ENCODE results near the gene RHEBL1. TPM values are rescaled to one million over a fixed set of nuclear protein-coding genes. Genes with fewer than 3 reads are reported as not detected.

Gene RHEBL1
- total RNA-seq, 5 donors from 2014 or later (not counting 1 experiment from before 2014, with no cell fraction given): 2.3 to 5.3 (median 2.5) TPM

DNA sequence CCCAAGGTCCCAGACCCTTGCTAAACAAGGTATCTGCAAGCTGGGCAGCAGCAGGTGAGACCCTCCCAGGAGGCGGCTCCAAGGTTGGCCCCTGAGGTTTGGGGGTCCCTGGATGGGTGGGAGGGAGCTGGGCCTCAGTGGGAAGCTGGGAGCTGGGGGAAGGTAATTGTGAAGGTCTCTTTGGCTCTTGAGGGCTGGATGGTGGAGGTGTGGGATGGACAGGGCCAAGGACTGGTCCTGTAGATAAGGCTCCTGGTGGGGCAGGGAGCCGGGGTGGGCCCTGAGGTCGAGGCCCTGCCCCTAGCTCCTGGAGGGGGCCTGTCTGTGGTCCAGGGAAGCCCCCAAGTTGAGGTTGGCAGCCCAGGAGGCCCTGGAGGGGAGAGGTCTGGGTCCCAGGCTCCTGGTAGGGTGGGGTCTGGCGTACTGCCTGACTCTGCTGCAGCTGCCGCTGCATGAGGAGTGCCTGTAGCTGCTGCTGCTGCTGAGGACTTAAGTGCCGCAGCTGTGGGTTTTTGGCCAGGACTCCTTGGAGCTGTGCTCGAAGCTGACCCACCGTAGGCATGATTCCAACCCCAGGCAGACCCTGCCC lies 38.1 kb downstream of the RHEBL1 start:
- Histone ChIP-seq H3K36me3 (ENCODE audit: control insufficient read depth in 2 of 2, extremely low read depth in 1 of 2, insufficient read depth in 1 of 2, low read length in 1 of 2) (peaks cover 11 to 73% of the 10 kb centered on the region in 2 donors), H3K4me1 (ENCODE audit: control insufficient read depth in 1 of 2, extremely low read depth in 1 of 2, insufficient read depth in 2 of 2, low read length in 2 of 2) (peaks cover 0 to 4% of the 10 kb centered on the region in 2 experiments), H3K27ac (ENCODE audit: low read length) (no peak overlapping the region), H3K4me3 (ENCODE audit: control insufficient read depth in 1 of 2, extremely low read depth in 1 of 2, low read length in 1 of 2) (no peak overlapping the region), H3K27me3 (replicated peaks in 1 of 2; ENCODE audit: control insufficient read depth in 2 of 2, extremely low read depth in 1 of 2, insufficient read depth in 2 of 2, low read length in 1 of 2) (no peaks in the 10 kb centered on the region), H3K9me3 (no peaks in the 10 kb centered on the region)
- peaks cover 36% of the 10 kb centered on the region for H3K36me3 Mint-ChIP-seq
- H3K4me3 Mint-ChIP-seq: no peak overlapping the region
- no peak for DNase-seq
- ATAC-seq (replicated peaks in 1 of 4): peak in 1 of 4 experiments; percentile 4
- POLR2A ChIA-PET: no interaction called here
- peaks cover 0 to 2% (median 0%) of the 10 kb centered on the region in 3 donors for H3K4me1 Mint-ChIP-seq
- H3K27me3 Mint-ChIP-seq: no peaks in the 10 kb centered on the region
- H3K27ac Mint-ChIP-seq: no peak overlapping the region
- H3K9me3 Mint-ChIP-seq: no peaks in the 10 kb centered on the region
- WGBS (ENCODE audit: insufficient coverage): 94% methylated on average over 8 of the region's 8 CpGs
- CTCF ChIA-PET: no interaction called here

- ATAC-seq (replicated peaks in 1 of 4): no peak
- no peak for DNase-seq
- Mint-ChIP-seq H3K27ac (peak overlapping the region in 1 of 2 donors; percentile 22), H3K4me3 (no peak overlapping the region), H3K4me1 (no peaks in the 10 kb centered on the region), H3K36me3 (peaks cover 38% of the 10 kb centered on the region), H3K27me3 (no peaks in the 10 kb centered on the region), H3K9me3 (no peaks in the 10 kb centered on the region)
- no peak overlapping the region for H3K4me3 ChIP-seq (ENCODE audit: control insufficient read depth in 1 of 2, extremely low read depth in 1 of 2, low read length in 1 of 2)
- no peaks in the 10 kb centered on the region for H3K27me3 ChIP-seq (replicated peaks in 1 of 2; ENCODE audit: control insufficient read depth in 2 of 2, extremely low read depth in 1 of 2, insufficient read depth in 2 of 2, low read length in 1 of 2)
- H3K9me3 ChIP-seq: no peaks in the 10 kb centered on the region
- ChIA-PET POLR2A (no interaction called here), CTCF (no interaction called here)
- WGBS (ENCODE audit: insufficient coverage): 94% methylated on average over 19 of the region's 19 CpGs
- peaks cover 13 to 77% of the 10 kb centered on the region in 2 donors for H3K36me3 ChIP-seq (ENCODE audit: control insufficient read depth in 2 of 2, extremely low read depth in 1 of 2, insufficient read depth in 1 of 2, low read length in 1 of 2)
- H3K4me1 ChIP-seq (ENCODE audit: control insufficient read depth in 1 of 2, extremely low read depth in 1 of 2, insufficient read depth in 2 of 2, low read length in 2 of 2): peaks cover 0 to 4% of the 10 kb centered on the region in 2 experiments
- H3K27ac ChIP-seq (ENCODE audit: low read length): no peak overlapping the region
Observed at GRCh38 chr12:49030714-49031572, 38.8 kb downstream of the RHEBL1 start.

DNA sequence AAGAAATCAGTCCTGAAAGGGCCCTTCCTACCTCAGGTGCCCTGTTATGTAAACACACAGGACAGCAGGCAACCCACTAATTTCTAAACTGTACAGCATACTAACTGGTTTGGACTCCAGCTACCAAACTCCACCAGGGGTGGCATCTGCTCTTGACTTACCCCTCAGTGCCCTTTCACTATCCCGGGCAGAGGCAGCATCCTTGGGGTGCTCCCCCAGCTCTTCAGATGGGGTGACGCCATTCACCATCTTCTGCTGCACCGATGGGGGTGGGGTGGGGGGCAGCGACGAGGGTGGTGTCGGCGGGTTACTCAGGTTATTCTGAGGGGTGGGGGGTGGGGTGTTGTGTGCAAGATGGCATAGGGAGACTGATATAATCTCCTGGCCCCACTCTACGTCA lies 39.7 kb downstream of the RHEBL1 start:
- H3K4me3 ChIP-seq (ENCODE audit: control insufficient read depth in 1 of 2, extremely low read depth in 1 of 2, low read length in 1 of 2): no peak overlapping the region
- no peaks in the 10 kb centered on the region for H3K9me3 Mint-ChIP-seq
- H3K9me3 ChIP-seq: no peaks in the 10 kb centered on the region
- no peaks in the 10 kb centered on the region for H3K27me3 ChIP-seq (replicated peaks in 1 of 2; ENCODE audit: control insufficient read depth in 2 of 2, extremely low read depth in 1 of 2, insufficient read depth in 2 of 2, low read length in 1 of 2)
- H3K27ac Mint-ChIP-seq: peak overlapping the region; percentile 22 to 52
- WGBS (ENCODE audit: insufficient coverage): no CpG with 5 or more reads among the region's 8 CpGs
- peaks cover 40% of the 10 kb centered on the region for H3K36me3 Mint-ChIP-seq
- H3K27me3 Mint-ChIP-seq: no peaks in the 10 kb centered on the region
- ChIA-PET CTCF (interaction anchor here (0.5 to 0.8 kb wide), 4 partner anchors 25 to 329 kb away, joined by 3 to 5 read pairs (median 4); no protein-coding TSS in a partner anchor), POLR2A (no interaction called here)
- no peak overlapping the region for H3K4me3 Mint-ChIP-seq
- DNase-seq (no peak), ATAC-seq (replicated peaks in 1 of 4) (no peak)
- H3K4me1 ChIP-seq (ENCODE audit: control insufficient read depth in 1 of 2, extremely low read depth in 1 of 2, insufficient read depth in 2 of 2, low read length in 2 of 2): peaks cover 0 to 4% of the 10 kb centered on the region in 2 experiments
- no peak overlapping the region for H3K27ac ChIP-seq (ENCODE audit: low read length)
- no peaks in the 10 kb centered on the region for H3K4me1 Mint-ChIP-seq
- peaks cover 18 to 84% of the 10 kb centered on the region in 2 donors for H3K36me3 ChIP-seq (ENCODE audit: control insufficient read depth in 2 of 2, extremely low read depth in 1 of 2, insufficient read depth in 1 of 2, low read length in 1 of 2)

- H3K4me3 Mint-ChIP-seq: no peak overlapping the region
Observed at GRCh38 chr12:49028666-49029275, 41.0 kb downstream of the RHEBL1 start.

GRCh38 chr12:49027846-49028555 lies 41.8 kb downstream of the RHEBL1 start:
- 98% methylated on average over 5 of the region's 9 CpGs for WGBS (ENCODE audit: insufficient coverage)
- H3K27ac ChIP-seq (ENCODE audit: low read length): no peak overlapping the region
- ChIA-PET POLR2A (interaction anchor here in 1 of 2 donors (0.6 kb wide), 1 partner anchor 236 kb away, joined by 6 read pairs; no protein-coding TSS in a partner anchor), CTCF (interaction anchor here in 1 of 2 donors (1.0 kb wide), 1 partner anchor 8 kb away, joined by 3 read pairs; no protein-coding TSS in a partner anchor)
- Mint-ChIP-seq H3K27me3 (no peaks in the 10 kb centered on the region), H3K9me3 (no peaks in the 10 kb centered on the region), H3K4me1 (no peaks in the 10 kb centered on the region), H3K36me3 (peaks cover 36% of the 10 kb centered on the region), H3K4me3 (no peak overlapping the region), H3K27ac (peak overlapping the region in 1 of 2 donors; percentile 16)
- ATAC-seq (replicated peaks in 1 of 4) (no peak), DNase-seq (no peak)
- no peaks in the 10 kb centered on the region for H3K9me3 ChIP-seq
- H3K27me3 ChIP-seq (replicated peaks in 1 of 2; ENCODE audit: control insufficient read depth in 2 of 2, extremely low read depth in 1 of 2, insufficient read depth in 2 of 2, low read length in 1 of 2): no peaks in the 10 kb centered on the region
- peaks cover 0 to 4% of the 10 kb centered on the region in 2 experiments for H3K4me1 ChIP-seq (ENCODE audit: control insufficient read depth in 1 of 2, extremely low read depth in 1 of 2, insufficient read depth in 2 of 2, low read length in 2 of 2)
- H3K4me3 ChIP-seq (ENCODE audit: control insufficient read depth in 1 of 2, extremely low read depth in 1 of 2, low read length in 1 of 2): no peak overlapping the region
- peaks cover 17 to 84% of the 10 kb centered on the region in 2 donors for H3K36me3 ChIP-seq (ENCODE audit: control insufficient read depth in 2 of 2, extremely low read depth in 1 of 2, insufficient read depth in 1 of 2, low read length in 1 of 2)

More at GRCh38 chr12:49028666-49029275, 41.0 kb downstream of the RHEBL1 start:
- peaks cover 0 to 4% of the 10 kb centered on the region in 2 experiments for H3K4me1 ChIP-seq (ENCODE audit: control insufficient read depth in 1 of 2, extremely low read depth in 1 of 2, insufficient read depth in 2 of 2, low read length in 2 of 2)
- H3K4me3 ChIP-seq (ENCODE audit: control insufficient read depth in 1 of 2, extremely low read depth in 1 of 2, low read length in 1 of 2): no peak overlapping the region
- no peak overlapping the region for H3K27ac ChIP-seq (ENCODE audit: low read length)
- Mint-ChIP-seq H3K9me3 (no peaks in the 10 kb centered on the region), H3K27me3 (no peaks in the 10 kb centered on the region), H3K36me3 (peaks cover 35% of the 10 kb centered on the region), H3K27ac (no peak overlapping the region), H3K4me1 (no peaks in the 10 kb centered on the region)
- peaks cover 22 to 84% of the 10 kb centered on the region in 2 donors for H3K36me3 ChIP-seq (ENCODE audit: control insufficient read depth in 2 of 2, extremely low read depth in 1 of 2, insufficient read depth in 1 of 2, low read length in 1 of 2)
- 97% methylated on average over 6 of the region's 10 CpGs for WGBS (ENCODE audit: insufficient coverage)
- CTCF ChIA-PET: interaction anchor here in 1 of 2 donors (1.0 kb wide), 1 partner anchor 9 kb away, joined by 3 read pairs; no protein-coding TSS in a partner anchor
- no peaks in the 10 kb centered on the region for H3K27me3 ChIP-seq (replicated peaks in 1 of 2; ENCODE audit: control insufficient read depth in 2 of 2, extremely low read depth in 1 of 2, insufficient read depth in 2 of 2, low read length in 1 of 2)
- POLR2A ChIA-PET: interaction anchor here (0.6 to 1.0 kb wide), 2 partner anchors 9 to 236 kb away, joined by 4 to 6 read pairs; no protein-coding TSS in a partner anchor
- ATAC-seq (replicated peaks in 1 of 4): no peak
- H3K9me3 ChIP-seq: no peaks in the 10 kb centered on the region
- no peak for DNase-seq
